K562 (cell line): Measurements from ENCODE around the gene TMEM100. TPM values are rescaled to one million over a fixed set of nuclear protein-coding genes. Genes with fewer than 3 reads are reported as not detected.

Experiments
- ATAC-seq: fragments of 200-7000 bp; cut with Tn5 transposase; 3 replicates; pipeline ENCODE4 v1.9.1; 2020; ENCODE audit warnings: moderate library complexity
- BruUV-seq: library from RNA; stranded (reverse); fragments of 400-500 nt; replicated peaks from 2 replicates; lab custom pipeline; 2021; lab: Mats Ljungman, UMichigan
- CTCF ChIA-PET: fragments of 300-600 bp; formaldehyde crosslinking; extraction: SDS; loops from one replicate; lab custom pipeline; 2021; ENCODE audit warnings: low intra/inter-chr PET ratio; lab: Yijun Ruan, JAX
- POLR2A ChIA-PET: fragments of 300-600, 350-650 bp; sonication (Branson Sonifier 250); formaldehyde crosslinking; extraction: SDS; loops from one replicate; lab custom pipeline; 2021; ENCODE audit warnings: antibody characterized with exemption, inconsistent platforms; lab: Yijun Ruan, JAX
- DNase-seq, 4 experiments: peaks; one replicate each; pipeline versions ENCODE4 v3.0.0 to v3.0.0-alpha.2; 2011 to 2018; ENCODE audit warnings: low spot score in 3 of 4, mixed read lengths in 3 of 4; ENCODE audit errors: extremely low read depth in 1 of 4
- FAIRE-seq: peaks from 2 replicates; lab custom pipeline; 2011; peaks lifted over from hg19 to GRCh38; lab: Jason Lieb, UNC
- H2AFZ ChIP-seq: 2 replicates; pipeline ENCODE4 v1.6.0; 2011; ENCODE audit warnings: low read depth, low read length, control low read depth, inconsistent platforms
- H3K27ac ChIP-seq: fragments of 200-600 bp; 3 replicates; pipeline ENCODE4 v1.8.0; 2011; ENCODE audit warnings: low read depth, mild to moderate bottlenecking, control low read depth, inconsistent platforms, low read length, moderate library complexity, mixed read lengths; ENCODE audit errors: extremely low read depth
- H3K27me3 ChIP-seq, 2 experiments: fragments of 300-600 bp in 1 of 2; 2 replicates in 1 of 2; 3 replicates in 1 of 2; pipeline versions ENCODE4 v1.6.0 to v1.8.0; 2011; ENCODE audit warnings: inconsistent platforms in 2 of 2, low read length in 2 of 2, mild to moderate bottlenecking in 1 of 2, mixed read lengths in 1 of 2, moderate library complexity in 1 of 2; ENCODE audit not compliant: control insufficient read depth in 2 of 2, insufficient read depth in 2 of 2
- H3K36me3 ChIP-seq: fragments of 300-600 bp; 3 replicates; pipeline ENCODE4 v1.8.0; 2011; ENCODE audit warnings: mild to moderate bottlenecking, low read length, inconsistent platforms; ENCODE audit not compliant: control insufficient read depth, insufficient read depth
- H3K4me1 ChIP-seq, 2 experiments: fragments of 200-600 bp in 1 of 2; replicated peaks in 1 of 2; 2 replicates in 1 of 2; 3 replicates in 1 of 2; pipeline versions ENCODE4 v1.5.1 to v1.8.0; 2011; ENCODE audit warnings: inconsistent platforms in 2 of 2, low read length in 2 of 2, mild to moderate bottlenecking in 1 of 2, mixed read lengths in 1 of 2, moderate library complexity in 1 of 2; ENCODE audit not compliant: control insufficient read depth in 2 of 2, insufficient read depth in 2 of 2
- H3K4me2 ChIP-seq: 2 replicates; pipeline ENCODE4 v1.6.1; 2011; ENCODE audit warnings: low read length, control low read depth, inconsistent platforms, mixed read lengths; ENCODE audit not compliant: insufficient read depth
- H3K4me3 ChIP-seq: fragments of 200-600 bp; sonication (generic), shearing (Covaris generic); 2 replicates; pipeline ENCODE4 v1.5.1; 2016; ENCODE audit warnings: control low read depth, inconsistent platforms
- H3K79me2 ChIP-seq: fragments of 200-600 bp; 3 replicates; pipeline ENCODE4 v1.8.0; 2011; ENCODE audit warnings: low read length, inconsistent platforms; ENCODE audit not compliant: control insufficient read depth, insufficient read depth
- H3K9ac ChIP-seq, 2 experiments: 2 replicates each; pipeline versions ENCODE4 v1.6.0 to v1.6.1; 2011; ENCODE audit warnings: low read depth in 2 of 2, low read length in 2 of 2, control low read depth in 1 of 2, inconsistent platforms in 1 of 2, mild to moderate bottlenecking in 1 of 2, mixed read lengths in 1 of 2; ENCODE audit not compliant: insufficient read depth in 1 of 2
- H3K9me1 ChIP-seq: one replicate; pipeline ENCODE4 v1.6.0; 2011; ENCODE audit warnings: inconsistent platforms, mild to moderate bottlenecking, low read length, moderate library complexity; ENCODE audit not compliant: control insufficient read depth, insufficient read depth
- H3K9me3 ChIP-seq: replicated peaks from 2 replicates; pipeline ENCODE4 v1.5.1; 2011; ENCODE audit warnings: low read depth, low read length, inconsistent platforms; ENCODE audit not compliant: control insufficient read depth, insufficient read depth
- H4K20me1 ChIP-seq: replicated peaks from 2 replicates; pipeline ENCODE4 v1.6.1; 2011; ENCODE audit warnings: low read length, inconsistent platforms, mixed read lengths; ENCODE audit not compliant: control insufficient read depth, insufficient read depth
- ATF4 ChIP-seq: fragments of 450-650 bp; formaldehyde crosslinking; IDR thresholded peaks from 2 replicates; pipeline ENCODE4 v1.4.0; 2022; ENCODE audit warnings: mild to moderate bottlenecking, moderate library complexity
- CREB3L1 ChIP-seq: fragments of 450-650 bp; IDR thresholded peaks from 2 replicates; pipeline ENCODE4 v1.6.1; 2014; ENCODE audit warnings: low read depth, mild to moderate bottlenecking, moderate library complexity, borderline replicate concordance
- KLF10 ChIP-seq: fragments of 250-450 bp; sonication (Bioruptor Pico); IDR thresholded peaks from 2 replicates; pipeline ENCODE4 v1.6.1; 2021; ENCODE audit warnings: matching md5 sums
- RCOR1 ChIP-seq, 2 experiments: IDR thresholded peaks; 2 replicates each; pipeline ENCODE4 v1.6.1; 2012; ENCODE audit warnings: low read depth in 2 of 2, low read length in 2 of 2, borderline replicate concordance in 1 of 2, improper control_type of control experiment in 1 of 2
- SP1 ChIP-seq: sonication (generic); formaldehyde crosslinking; IDR thresholded peaks from 2 replicates; pipeline ENCODE4 v1.8.1; 2022; ENCODE audit warnings: mild to moderate bottlenecking, missing genetic modification reagents
- TGIF2 ChIP-seq: sonication (generic); formaldehyde crosslinking; IDR thresholded peaks from 2 replicates; pipeline ENCODE4 v1.8.1; 2022; ENCODE audit warnings: mild to moderate bottlenecking, missing genetic modification reagents, moderate library complexity
- ZBTB17 ChIP-seq: fragments of 450-650 bp; formaldehyde crosslinking; IDR thresholded peaks from 2 replicates; pipeline ENCODE4 v1.4.0; 2020; ENCODE audit warnings: mild to moderate bottlenecking
- ZNF274 ChIP-seq: IDR thresholded peaks from 2 replicates; pipeline ENCODE4 v1.6.1; 2011; ENCODE audit warnings: low read depth, mild to moderate bottlenecking, low read length, moderate library complexity, borderline replicate concordance
- ZNF584 ChIP-seq: fragments of 200-800 bp; sonication (Bioruptor generic); IDR thresholded peaks from 2 replicates; pipeline ENCODE4 v1.6.1; 2016; ENCODE audit warnings: low read depth, mild to moderate bottlenecking, missing genetic modification characterization, missing compliant biosample characterization
- ZZZ3 ChIP-seq: fragments of 450-650 bp; IDR thresholded peaks from 2 replicates; pipeline ENCODE4 v1.6.1; 2016; ENCODE audit warnings: antibody characterized with exemption, mild to moderate bottlenecking, moderate library complexity
- WGBS: fragments of 100-300 bp; shearing (Covaris generic); methylation state at CpG from one replicate; pipeline ENCODE4 v1.1.6; 2016; ENCODE audit warnings: low coverage, mixed read lengths; ENCODE audit not compliant: insufficient coverage; ENCODE audit errors: missing lambda C conversion rate; 5-methylcytosine and 5-hydroxymethylcytosine counted together
- in situ Hi-C: fragments of 300-500 bp; cut with MboI; formaldehyde crosslinking; loops from 4 replicates; pipeline ENCODE4 v1.15.0; 2018; ENCODE audit warnings: inconsistent platforms, mixed read lengths
- intact Hi-C: fragments of 100-400 bp; cut with micrococcal nuclease; formaldehyde crosslinking; loops from 2 replicates; pipeline ENCODE4 v1.14.2; 2022
- polyA plus RNA-seq, 8 experiments: library from polyadenylated mRNA; depleted of rRNA in 4 of 8; stranded (reverse) in 5 of 8; unstranded in 3 of 8; fragments of >200 nt; fragmentation: Nextera tagmentation in 2 of 8; fragmentation: Illumina TruSeq in 1 of 8; extraction: Ambion mirVana in 2 of 8; extraction: Trizol in 1 of 8; gene quantifications; 2 replicates each; pipeline versions ENCODE4 v1.2.1 to v1.2.3, GENCODE V29; 2011 to 2014; ENCODE audit warnings: inconsistent platforms in 1 of 8, missing spikeins in 1 of 8
- total RNA-seq, 7 experiments: library from RNA; depleted of rRNA in 6 of 7; stranded (reverse); fragments of >200 nt in 6 of 7; fragmentation: Illumina TruSeq in 2 of 7; extraction: Trizol in 2 of 7; gene quantifications; 2 replicates each; pipeline versions ENCODE4 v1.2.1 to v1.2.3, GENCODE V29; 2011 to 2021; ENCODE audit warnings: low replicate concordance in 1 of 7
- TF ChIP-seq, protein P1 (sequence below): sonication (generic); formaldehyde crosslinking; IDR thresholded peaks from 2 replicates; pipeline ENCODE4 v1.4.0; 2020; ENCODE audit warnings: mild to moderate bottlenecking, missing genetic modification reagents

The TMEM100 gene
- total and polyA plus RNA-seq, 9 of the 15 experiments (the other 6 are each of a cell fraction or from before 2014, with no cell fraction given): 0.12 to 0.50 (median 0.19) TPM

DNA sequence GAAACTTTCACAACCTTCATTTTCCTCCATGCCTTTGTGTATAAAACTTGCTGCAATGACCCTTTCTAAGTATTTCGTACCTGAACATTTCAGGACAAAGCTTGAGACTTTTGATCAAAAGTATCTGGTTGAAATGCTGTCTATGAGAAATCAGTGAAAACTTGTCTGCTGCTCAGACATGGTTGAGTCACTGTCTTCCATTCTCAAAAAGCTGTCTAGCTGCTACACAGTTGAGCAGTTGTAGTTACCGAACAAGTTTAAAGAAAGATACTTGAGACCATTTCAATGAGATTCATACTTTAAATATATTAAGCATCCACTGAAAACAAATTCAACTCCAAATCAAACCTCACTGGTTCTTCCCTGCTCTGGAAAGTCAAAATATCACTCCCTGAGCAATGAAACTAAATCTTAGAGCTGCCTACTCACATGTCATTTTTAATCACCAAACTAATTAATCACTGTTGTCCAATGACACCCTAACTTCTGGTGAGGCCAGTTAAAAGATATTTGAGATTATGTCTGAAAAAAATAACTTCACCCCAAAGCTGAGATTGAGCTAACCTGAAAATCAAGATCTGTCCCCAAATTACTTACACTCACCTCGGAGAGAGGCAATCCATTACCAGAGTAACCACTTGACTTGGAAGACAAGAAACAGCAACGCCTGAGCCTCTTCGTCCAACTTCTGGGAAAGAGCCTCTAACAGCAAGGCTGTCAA is 488 bp downstream of the TMEM100 start (continued):
- TF ChIP-seq CREB3L1 (no peak), RCOR1 (IDR thresholded peaks at IDR 0.05; ENCODE audit: borderline replicate concordance in 1 of 2, low read depth in 2 of 2, low read length in 2 of 2) (peak in 1 of 2 experiments; percentile 70; a peak in 1 of 4 replicates)

- POLR2A ChIA-PET: interaction anchor here (0.9 to 3.7 kb wide), 3 partner anchors 9 to 14 kb away, joined by 3 to 12 read pairs (median 4); no protein-coding TSS in a partner anchor
- peaks cover 3 to 6% of the 10 kb centered on the region in 2 experiments; a peak in 3 of 5 replicates for H3K4me1 ChIP-seq
- in situ Hi-C loops: loop anchor here (5.0 kb wide), 1 partner anchor 46 kb away; no protein-coding TSS in a partner anchor
- H3K9ac ChIP-seq: no peak overlapping the region
- FAIRE-seq (no peak), ATAC-seq (no peak), DNase-seq (no peak)
- H3K27me3 ChIP-seq: no peaks in the 10 kb centered on the region
- H3K9me3 ChIP-seq: no peaks in the 10 kb centered on the region
- H2AFZ ChIP-seq: peak overlapping the region; percentile 20; the same call in 1 of the 2 replicates
- no peak overlapping the region for H3K4me2 ChIP-seq
- H3K36me3 ChIP-seq: no peaks in the 10 kb centered on the region
- H3K4me3 ChIP-seq: no peak overlapping the region
- BruUV-seq: no TSS peak
- CTCF ChIA-PET: no interaction called here
- 44% methylated on average over 6 of the region's 6 CpGs for WGBS
- H3K27ac ChIP-seq: no peak overlapping the region
- intact Hi-C loops: no loop called here
- no peaks in the 10 kb centered on the region for H3K79me2 ChIP-seq
- H3K9me1 ChIP-seq: no peaks in the 10 kb centered on the region
- H4K20me1 ChIP-seq: no peaks in the 10 kb centered on the region
- TF ChIP-seq KLF10 (CRISPR knock-in tag) (no peak), ZZZ3 (no peak), ZNF584 (CRISPR knock-in tag) (no peak), ZBTB17 (no peak), ZNF274 (no peak), ATF4 (CRISPR knock-in tag) (no peak), TGIF2 (CRISPR knock-in tag) (no peak), SP1 (no peak)
- TF ChIP-seq, protein P1, sequence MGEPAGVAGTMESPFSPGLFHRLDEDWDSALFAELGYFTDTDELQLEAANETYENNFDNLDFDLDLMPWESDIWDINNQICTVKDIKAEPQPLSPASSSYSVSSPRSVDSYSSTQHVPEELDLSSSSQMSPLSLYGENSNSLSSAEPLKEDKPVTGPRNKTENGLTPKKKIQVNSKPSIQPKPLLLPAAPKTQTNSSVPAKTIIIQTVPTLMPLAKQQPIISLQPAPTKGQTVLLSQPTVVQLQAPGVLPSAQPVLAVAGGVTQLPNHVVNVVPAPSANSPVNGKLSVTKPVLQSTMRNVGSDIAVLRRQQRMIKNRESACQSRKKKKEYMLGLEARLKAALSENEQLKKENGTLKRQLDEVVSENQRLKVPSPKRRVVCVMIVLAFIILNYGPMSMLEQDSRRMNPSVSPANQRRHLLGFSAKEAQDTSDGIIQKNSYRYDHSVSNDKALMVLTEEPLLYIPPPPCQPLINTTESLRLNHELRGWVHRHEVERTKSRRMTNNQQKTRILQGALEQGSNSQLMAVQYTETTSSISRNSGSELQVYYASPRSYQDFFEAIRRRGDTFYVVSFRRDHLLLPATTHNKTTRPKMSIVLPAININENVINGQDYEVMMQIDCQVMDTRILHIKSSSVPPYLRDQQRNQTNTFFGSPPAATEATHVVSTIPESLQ (CRISPR knock-in tag): no peak
Measured at GRCh38 chr17:55720919-55721836, 1.5 kb downstream of the TMEM100 start.
